ENCODE data around the gene LMF2.
A peak's percentile ranks its signal among the peaks of the same experiment; 100 is the strongest.

Gene LMF2, protein sequence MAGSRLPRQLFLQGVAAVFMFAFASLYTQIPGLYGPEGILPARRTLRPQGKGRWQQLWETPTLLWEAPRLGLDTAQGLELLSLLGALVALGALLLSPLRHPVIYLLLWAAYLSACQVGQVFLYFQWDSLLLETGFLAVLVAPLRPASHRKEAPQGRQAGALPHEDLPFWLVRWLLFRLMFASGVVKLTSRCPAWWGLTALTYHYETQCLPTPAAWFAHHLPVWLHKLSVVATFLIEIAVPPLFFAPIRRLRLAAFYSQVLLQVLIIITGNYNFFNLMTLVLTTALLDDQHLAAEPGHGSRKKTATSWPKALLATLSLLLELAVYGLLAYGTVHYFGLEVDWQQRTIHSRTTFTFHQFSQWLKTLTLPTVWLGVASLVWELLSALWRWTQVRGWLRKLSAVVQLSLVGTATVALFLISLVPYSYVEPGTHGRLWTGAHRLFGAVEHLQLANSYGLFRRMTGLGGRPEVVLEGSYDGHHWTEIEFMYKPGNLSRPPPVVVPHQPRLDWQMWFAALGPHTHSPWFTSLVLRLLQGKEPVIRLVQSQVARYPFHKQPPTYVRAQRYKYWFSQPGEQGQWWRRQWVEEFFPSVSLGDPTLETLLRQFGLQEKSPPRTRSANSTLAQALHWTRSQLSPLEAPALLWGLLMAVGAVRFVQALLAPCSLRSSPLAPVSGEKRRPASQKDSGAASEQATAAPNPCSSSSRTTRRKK

DNA sequence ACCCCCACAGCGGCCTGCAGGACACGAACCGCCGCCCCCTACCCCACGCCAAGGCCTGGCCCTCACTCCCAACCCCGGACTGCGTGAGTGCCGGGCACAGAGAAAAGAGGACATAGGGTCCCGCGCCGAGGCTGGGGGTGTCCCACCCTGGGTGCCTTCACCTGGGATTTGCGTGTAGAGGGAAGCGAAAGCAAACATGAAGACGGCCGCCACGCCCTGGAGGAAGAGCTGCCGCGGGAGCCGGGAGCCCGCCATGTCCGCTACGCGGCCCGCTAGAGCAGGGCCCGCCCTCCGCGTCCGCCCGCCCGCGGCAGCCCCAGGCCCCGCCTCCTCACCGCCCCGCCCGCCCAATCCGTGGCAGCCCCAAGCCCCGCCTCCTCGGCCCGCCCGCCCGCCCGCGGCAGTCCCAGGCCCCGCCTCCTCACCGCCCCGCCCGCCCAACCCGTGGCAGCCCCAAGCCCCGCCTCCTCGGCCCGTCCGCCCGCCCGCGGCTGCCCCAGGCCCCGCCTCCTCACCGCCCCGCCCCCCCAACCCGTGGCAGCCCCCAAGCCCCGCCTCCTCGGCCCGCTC, at the start of gene LMF2:
TSS of gene LMF2 (minus strand) at position 282 of the 570 bp plus-strand sequence. CDS start at position 255, 27 bp downstream.
- DNase-seq (ENCODE audit: low spot score) = peak; percentile 86

DNA sequence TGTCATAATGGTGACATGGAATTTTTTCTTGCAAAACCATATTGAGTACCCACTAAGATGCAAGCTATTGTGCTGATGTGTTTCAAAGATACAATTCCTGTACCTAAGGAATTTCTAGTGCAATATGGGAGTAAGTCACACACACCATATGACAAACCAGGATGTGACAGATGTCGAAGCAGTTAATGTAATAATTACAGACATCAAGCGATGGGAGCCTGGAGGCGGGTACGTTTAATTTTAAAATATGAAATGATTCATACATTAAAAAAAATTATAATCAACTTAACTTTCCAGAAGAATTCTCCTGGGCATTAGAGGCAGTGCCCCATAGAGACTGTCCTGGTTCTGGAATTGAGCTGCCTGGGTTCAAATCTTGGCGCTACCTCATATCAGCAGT, 49.2 kb upstream of the LMF2 start:
- no peak for DNase-seq (ENCODE audit: low spot score)

GRCh38 chr22:50553310-50553709, 45.8 kb upstream of the LMF2 start:
- DNase-seq (ENCODE audit: low spot score) = no peak

- no peak for DNase-seq (ENCODE audit: low spot score)
Measured at GRCh38 chr22:50551160-50551752, 43.8 kb upstream of the LMF2 start.

DNA sequence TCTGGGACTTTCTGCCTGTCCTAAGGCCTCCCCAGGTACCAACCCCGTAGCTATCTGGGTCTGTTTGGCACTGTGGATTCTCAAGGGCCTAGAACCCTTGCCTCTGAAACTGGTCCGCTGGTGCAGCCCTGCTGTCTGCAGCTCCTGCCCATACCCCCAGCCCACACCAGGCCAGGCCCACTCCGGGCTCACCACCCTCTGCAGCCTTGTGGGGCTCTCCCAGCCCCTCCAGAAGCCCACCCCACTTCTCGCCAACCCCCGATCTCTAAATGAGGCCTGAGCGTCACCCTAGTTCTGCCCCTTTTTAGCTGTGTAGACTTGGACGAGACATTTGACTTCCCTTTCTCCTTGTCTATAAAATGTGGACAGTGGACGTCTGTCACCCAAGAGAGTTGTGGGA, 42.9 kb upstream of the LMF2 start:
- no peak for DNase-seq (ENCODE audit: low spot score)

DNA sequence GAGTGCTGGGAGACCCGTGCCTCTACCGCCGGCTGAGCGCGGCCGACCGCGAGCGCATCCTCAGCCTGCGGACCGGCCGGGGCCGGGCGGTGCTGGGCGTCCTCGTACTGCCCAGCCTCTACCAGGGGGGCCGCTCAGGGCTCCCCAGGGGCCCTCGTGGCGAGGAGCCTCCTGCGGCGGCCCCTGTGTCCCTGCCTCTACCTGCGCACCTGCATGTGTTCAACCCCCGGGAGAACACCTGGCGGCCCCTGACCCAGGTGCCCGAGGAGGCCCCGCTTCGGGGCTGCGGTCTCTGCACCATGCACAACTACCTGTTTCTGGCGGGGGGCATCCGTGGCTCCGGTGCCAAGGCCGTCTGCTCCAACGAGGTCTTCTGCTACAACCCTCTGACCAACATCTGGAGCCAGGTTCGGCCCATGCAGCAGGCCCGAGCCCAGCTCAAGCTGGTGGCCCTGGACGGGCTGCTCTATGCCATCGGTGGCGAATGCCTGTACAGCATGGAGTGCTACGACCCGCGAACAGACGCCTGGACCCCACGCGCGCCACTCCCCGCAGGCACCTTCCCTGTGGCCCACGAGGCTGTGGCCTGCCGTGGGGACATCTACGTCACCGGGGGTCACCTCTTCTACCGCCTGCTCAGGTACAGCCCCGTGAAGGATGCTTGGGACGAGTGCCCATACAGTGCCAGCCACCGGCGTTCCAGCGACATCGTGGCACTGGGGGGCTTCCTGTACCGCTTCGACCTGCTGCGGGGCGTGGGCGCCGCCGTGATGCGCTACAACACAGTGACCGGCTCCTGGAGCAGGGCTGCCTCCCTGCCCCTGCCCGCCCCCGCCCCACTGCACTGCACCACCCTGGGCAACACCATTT, 41.7 kb upstream of the LMF2 start:
- no peak for DNase-seq (ENCODE audit: low spot score)

GRCh38 chr22:50548040-50548920, 40.8 kb upstream of the LMF2 start:
- no peak for DNase-seq (ENCODE audit: low spot score)

GRCh38 chr22:50547263-50547985, 39.9 kb upstream of the LMF2 start:
- DNase-seq (ENCODE audit: low spot score) = no peak

DNA sequence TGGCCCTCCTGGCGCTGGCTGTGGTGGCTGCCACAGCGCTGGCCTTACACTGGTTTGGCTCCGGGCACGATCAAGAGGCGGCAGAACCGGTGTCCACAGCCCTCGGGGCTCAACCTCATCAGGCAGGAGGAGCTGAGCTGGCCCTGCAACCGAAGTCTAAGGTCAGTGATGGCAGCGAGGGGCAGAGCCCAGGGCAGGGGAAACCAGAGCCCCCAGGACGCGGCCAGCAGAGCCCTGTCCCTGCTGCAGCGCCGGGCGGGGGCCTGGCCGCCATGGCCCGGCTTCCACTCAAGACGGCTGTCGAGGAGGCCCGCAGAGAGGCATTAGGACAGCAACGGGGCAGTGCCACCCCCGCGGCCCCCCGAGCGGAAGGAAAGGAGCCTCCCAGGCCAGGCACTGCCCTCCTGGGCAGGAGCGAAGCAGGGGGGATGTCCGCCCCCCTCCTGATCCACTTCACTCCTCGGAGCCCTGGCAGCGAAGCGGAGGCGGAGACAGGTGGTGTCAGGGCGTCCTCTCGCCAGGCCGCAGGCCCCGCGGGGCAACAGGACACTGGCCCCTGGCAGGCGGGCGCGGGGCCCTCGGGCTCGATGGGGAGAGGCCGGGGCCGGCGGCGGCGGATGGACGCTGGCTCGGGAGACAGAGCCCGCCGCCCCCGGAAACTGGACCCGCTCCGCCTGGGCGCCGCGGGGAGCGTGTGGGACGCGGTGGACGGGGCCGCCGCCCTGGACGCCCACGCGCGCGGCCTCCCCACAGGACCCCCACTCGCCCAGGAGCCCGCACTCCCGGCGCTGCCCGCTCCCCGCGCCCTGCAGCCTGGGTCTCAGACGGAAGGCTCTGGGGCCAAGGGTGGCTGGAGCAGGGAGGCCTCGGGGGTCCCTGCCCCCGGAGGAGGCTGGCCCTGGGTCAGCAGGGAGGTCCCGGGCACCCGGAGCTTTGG, 39.1 kb upstream of the LMF2 start:
- no peak for DNase-seq (ENCODE audit: low spot score)

- no peak for DNase-seq (ENCODE audit: low spot score)
Measured at GRCh38 chr22:50545522-50546325, 38.2 kb upstream of the LMF2 start, which contains the start of gene KLHDC7B. TSS of gene KLHDC7B (plus strand) at chr22:50545899. CDS start at chr22:50546244, 345 bp downstream.

DNA sequence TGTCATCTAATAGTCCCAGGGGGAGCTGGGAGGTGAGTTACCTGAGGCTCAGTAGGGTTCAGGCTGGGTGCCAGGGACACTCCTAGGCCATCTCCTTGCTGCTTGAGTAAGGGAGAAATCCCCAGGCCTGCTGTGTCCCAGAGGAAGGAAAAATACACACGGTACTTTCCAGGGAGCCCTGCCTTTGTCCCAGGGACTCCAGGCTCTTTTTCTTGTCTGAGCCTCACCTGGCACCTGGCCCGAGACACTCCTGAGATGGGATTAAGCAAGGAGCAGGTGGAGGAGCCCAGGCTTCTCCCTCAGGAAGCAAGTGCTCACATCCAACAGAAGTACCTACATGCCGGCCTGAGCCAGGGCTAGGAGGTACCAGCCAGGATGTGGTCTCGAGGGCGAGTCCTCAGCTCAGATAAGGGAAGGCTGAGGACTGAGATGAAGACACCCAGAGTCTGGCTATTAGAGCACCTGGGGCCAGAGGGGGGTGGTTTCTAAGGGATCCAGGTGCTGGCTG, 37.3 kb upstream of the LMF2 start:
- DNase-seq (ENCODE audit: low spot score) = no peak

- DNase-seq (ENCODE audit: low spot score) = peak; percentile 83
Measured at GRCh38 chr22:50544078-50544745, 36.7 kb upstream of the LMF2 start.

- DNase-seq (ENCODE audit: low spot score) = peak; percentile 64
Measured at GRCh38 chr22:50542416-50542927, 35.0 kb upstream of the LMF2 start.

DNA sequence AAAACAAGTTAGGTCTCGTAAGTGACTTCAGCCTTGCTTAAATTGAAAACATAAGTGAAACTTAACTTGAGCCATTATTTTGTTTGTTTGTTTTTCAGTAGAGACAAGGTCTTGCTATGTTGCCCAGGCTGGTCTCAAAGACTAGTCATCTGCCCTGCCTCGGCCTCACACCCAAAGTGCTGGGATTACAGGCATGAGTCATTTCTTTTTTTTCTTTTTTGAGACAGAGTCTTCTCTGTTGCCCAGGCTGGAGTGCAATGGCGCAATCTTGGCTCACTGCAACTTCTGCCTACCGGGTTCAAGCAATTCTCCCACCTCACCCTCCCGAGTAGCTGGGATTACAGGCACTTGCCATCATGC, 34.1 kb upstream of the LMF2 start:
- DNase-seq (ENCODE audit: low spot score) = peak; percentile 43

DNA sequence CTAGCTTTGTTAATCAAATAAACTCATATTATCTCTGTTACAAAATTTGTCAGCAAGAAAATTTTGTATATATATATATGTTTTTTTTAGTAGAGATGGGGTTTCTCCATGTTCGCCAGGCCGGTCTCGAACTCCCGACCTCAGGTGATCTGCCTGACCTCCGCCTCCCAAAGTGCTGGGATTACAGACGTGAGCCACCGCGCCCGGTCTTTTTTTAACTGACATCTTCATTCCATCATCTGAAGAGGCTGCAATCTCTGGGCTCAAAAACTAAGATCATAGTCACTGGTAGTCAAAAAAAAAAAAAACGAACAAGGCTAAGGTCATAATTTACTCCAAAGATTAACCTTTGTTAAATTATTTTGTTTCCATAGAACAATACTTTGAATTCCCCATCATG, 32.9 kb upstream of the LMF2 start:
- no peak for DNase-seq (ENCODE audit: low spot score)

GRCh38 chr22:50537765-50538164, 30.3 kb upstream of the LMF2 start:
- DNase-seq (ENCODE audit: low spot score) = no peak

GRCh38 chr22:50536226-50536625, 28.7 kb upstream of the LMF2 start:
- peak; percentile 31 for DNase-seq (ENCODE audit: low spot score)

Data from NAMALWA (cell line).